ENCODE data around the gene CLDN5. TPM values are rescaled to one million over a fixed set of nuclear protein-coding genes. Genes with fewer than 3 reads are reported as not detected.

Gene CLDN5
- polyA plus RNA-seq, 1 donor from 2014 or later = 0.66 TPM

- no peak overlapping the region for H3K4me2 ChIP-seq (ENCODE audit: low read length)
- H3K9me2 ChIP-seq (ENCODE audit: insufficient read depth, low read length) = no peaks in the 10 kb centered on the region
- H3K4me3 ChIP-seq (ENCODE audit: low read length) = no peak overlapping the region
Measured at GRCh38 chr22:19559956-19560355, 35.7 kb upstream of the CLDN5 start.

GRCh38 chr22:19559324-19559811 is 35.2 kb upstream of the CLDN5 start:
- Histone ChIP-seq H3K79me2 (replicated peaks; ENCODE audit: insufficient read depth, low read length) (no peaks in the 10 kb centered on the region), H4K20me1 (ENCODE audit: insufficient read depth) (no peaks in the 10 kb centered on the region), H3K27me3 (ENCODE audit: insufficient read depth, low read depth, low read length) (no peaks in the 10 kb centered on the region), H2AFZ (ENCODE audit: low read depth, low read length) (no peak overlapping the region), H3K9ac (ENCODE audit: low read length) (no peak overlapping the region), H3K36me3 (ENCODE audit: insufficient read depth, low read length) (no peaks in the 10 kb centered on the region), H3F3A (ENCODE audit: insufficient read depth, low read length, poor library complexity, severe bottlenecking) (no peaks in the 10 kb centered on the region), H3K27ac (ENCODE audit: low read length) (no peak overlapping the region), H3K4me3 (ENCODE audit: low read length) (no peak overlapping the region), H3K9me3 (ENCODE audit: low read length) (no peaks in the 10 kb centered on the region), H3K9me2 (ENCODE audit: insufficient read depth, low read length) (no peaks in the 10 kb centered on the region), H3K4me2 (ENCODE audit: low read length) (no peak overlapping the region)
- TF ChIP-seq RAD21 (conservative IDR thresholded peaks at IDR 0.05) (no peak), CTCF (IDR thresholded peaks at IDR 0.05; ENCODE audit: poor library complexity, severe bottlenecking) (no peak), REST (IDR thresholded peaks at IDR 0.05; ENCODE audit: borderline replicate concordance) (no peak), SMC3 (conservative IDR thresholded peaks at IDR 0.05; ENCODE audit: poor library complexity) (no peak), MXI1 (conservative IDR thresholded peaks at IDR 0.05; ENCODE audit: poor library complexity, severe bottlenecking) (no peak), TAF1 (IDR thresholded peaks at IDR 0.05; ENCODE audit: low read depth) (no peak), POLR2AphosphoS5 (IDR thresholded peaks at IDR 0.05) (no peak)

More at GRCh38 chr22:19559956-19560355, 35.7 kb upstream of the CLDN5 start:
- Histone ChIP-seq H3K27ac (ENCODE audit: low read length) (no peak overlapping the region), H3K27me3 (ENCODE audit: insufficient read depth, low read depth, low read length) (no peaks in the 10 kb centered on the region), H3K36me3 (ENCODE audit: insufficient read depth, low read length) (no peaks in the 10 kb centered on the region), H3K79me2 (replicated peaks; ENCODE audit: insufficient read depth, low read length) (no peaks in the 10 kb centered on the region), H3K9me3 (ENCODE audit: low read length) (no peaks in the 10 kb centered on the region), H3F3A (ENCODE audit: insufficient read depth, low read length, poor library complexity, severe bottlenecking) (no peaks in the 10 kb centered on the region), H4K20me1 (ENCODE audit: insufficient read depth) (no peaks in the 10 kb centered on the region), H2AFZ (ENCODE audit: low read depth, low read length) (no peak overlapping the region), H3K9ac (ENCODE audit: low read length) (no peak overlapping the region)
- TF ChIP-seq RAD21 (conservative IDR thresholded peaks at IDR 0.05) = no peak
- no peak for TF ChIP-seq REST (IDR thresholded peaks at IDR 0.05; ENCODE audit: borderline replicate concordance)
- no peak for TF ChIP-seq CTCF (IDR thresholded peaks at IDR 0.05; ENCODE audit: poor library complexity, severe bottlenecking)
- TF ChIP-seq MXI1 (conservative IDR thresholded peaks at IDR 0.05; ENCODE audit: poor library complexity, severe bottlenecking) = no peak
- no peak for TF ChIP-seq EZH2 (IDR thresholded peaks at IDR 0.05; ENCODE audit: borderline replicate concordance, insufficient read depth, low read length, poor library complexity, severe bottlenecking)
- no peak for TF ChIP-seq SMC3 (conservative IDR thresholded peaks at IDR 0.05; ENCODE audit: poor library complexity)
- no peak for TF ChIP-seq TAF1 (IDR thresholded peaks at IDR 0.05; ENCODE audit: low read depth)
- no peak for TF ChIP-seq EP300 (conservative IDR thresholded peaks at IDR 0.05; ENCODE audit: poor library complexity, severe bottlenecking)
- no peak for TF ChIP-seq POLR2AphosphoS5 (IDR thresholded peaks at IDR 0.05)
